Mucosa of descending colon (tissue), 3 donors: ENCODE results near the gene PLEKHA4. TPM values are rescaled to one million over a fixed set of nuclear protein-coding genes. Genes with fewer than 3 reads are reported as not detected.
A peak's percentile ranks its signal among the peaks of the same experiment; 100 is the strongest.

Experiments used
- ATAC-seq: fragments of 200-7000 bp; cut with Tn5 transposase; one replicate; pipeline ENCODE4 v1.9.1; 2020; ENCODE audit warnings: mild to moderate bottlenecking, moderate library complexity
- DNase-seq, 3 donors: peaks; one replicate each; pipeline ENCODE4 v3.0.0-alpha.2; 2020
- H3K36me3 ChIP-seq: fragments of 200-600 bp; one replicate; pipeline ENCODE4 v1.8.0; 2021; ENCODE audit warnings: low read depth, mild to moderate bottlenecking
- H3K4me1 ChIP-seq: fragments of 200-600 bp; one replicate; pipeline ENCODE4 v1.8.0; 2021; ENCODE audit warnings: low read depth, mild to moderate bottlenecking
- H3K4me3 ChIP-seq: fragments of 200-600 bp; one replicate; pipeline ENCODE4 v1.8.0; 2021; ENCODE audit warnings: mild to moderate bottlenecking
- H3K9me3 ChIP-seq: fragments of 200-600 bp; one replicate; pipeline ENCODE4 v1.8.0; 2021; ENCODE audit warnings: mild to moderate bottlenecking
- CTCF ChIP-seq: fragments of 200-600 bp; IDR thresholded peaks from one replicate; pipeline ENCODE4 v1.8.0; 2022; ENCODE audit warnings: antibody characterized with exemption, mild to moderate bottlenecking
- intact Hi-C, 2 donors: fragments of 100-400 bp; cut with DNase I in 1 of 2; cut with micrococcal nuclease in 1 of 2; formaldehyde crosslinking; loops; one replicate each; pipeline versions ENCODE4 v1.11.0 to v1.11.1; 2022; cut with DNase I, micrococcal nuclease
- total RNA-seq, 3 donors: library from RNA; stranded (reverse); fragmentation: NEBNext Ultra II Directional in 2 of 3; extraction: Animal tissue kit (Norgen Biotek cat#: 25700) in 2 of 3; gene quantifications; one replicate each; pipeline versions ENCODE4 v1.2.1 to v1.2.4, GENCODE V29; 2021 to 2023
- donor health status: DM: no; HTN: no; CAD: no; lungs with moderate emphysema.
- donor health status: DM: no; HTN: no; CAD: no.
- donor health status: DM: no; HTN: yes; CAD: no.

Gene PLEKHA4
- total RNA-seq, 3 donors from 2014 or later = 4.6 to 30.2 (median 21.5) TPM

- no peak for ATAC-seq
- Histone ChIP-seq H3K9me3 (no peaks in the 10 kb centered on the region), H3K4me3 (no peak overlapping the region), H3K4me1 (peaks cover 30% of the 10 kb centered on the region), H3K36me3 (no peaks in the 10 kb centered on the region)
- TF ChIP-seq CTCF = no peak
- intact Hi-C loops = no loop called here
- peak in 1 of 3 donors; percentile 23 for DNase-seq
Observed at GRCh38 chr19:48814895-48815294, 53.5 kb downstream of the PLEKHA4 start.

GRCh38 chr19:48813123-48813913, 55.1 kb downstream of the PLEKHA4 start:
- TF ChIP-seq CTCF = no peak
- DNase-seq = no peak
- intact Hi-C loops = no loop called here
- H3K4me3 ChIP-seq = no peak overlapping the region
- H3K36me3 ChIP-seq = no peaks in the 10 kb centered on the region
- H3K9me3 ChIP-seq = no peaks in the 10 kb centered on the region
- H3K4me1 ChIP-seq = peaks cover 23% of the 10 kb centered on the region
- no peak for ATAC-seq

- peak; percentile 81 for ATAC-seq
- TF ChIP-seq CTCF = no peak
- Histone ChIP-seq H3K4me1 (peaks cover 30% of the 10 kb centered on the region), H3K9me3 (no peaks in the 10 kb centered on the region), H3K4me3 (no peak overlapping the region), H3K36me3 (no peaks in the 10 kb centered on the region)
- peak; percentile 89 to 93 (median 92) for DNase-seq
- intact Hi-C loops = no loop called here
Observed at GRCh38 chr19:48812094-48812929, 56.1 kb downstream of the PLEKHA4 start.

GRCh38 chr19:48810151-48810550, 58.3 kb downstream of the PLEKHA4 start:
- DNase-seq = no peak
- peaks cover 31% of the 10 kb centered on the region for H3K4me1 ChIP-seq
- H3K36me3 ChIP-seq = no peaks in the 10 kb centered on the region
- H3K4me3 ChIP-seq = peak overlapping the region; percentile 48
- ATAC-seq = no peak
- no peaks in the 10 kb centered on the region for H3K9me3 ChIP-seq
- no peak for TF ChIP-seq CTCF
- intact Hi-C loops = no loop called here

GRCh38 chr19:48807590-48808308, 60.7 kb downstream of the PLEKHA4 start:
- no peak for TF ChIP-seq CTCF
- H3K36me3 ChIP-seq = no peaks in the 10 kb centered on the region
- DNase-seq = peak; percentile 67 to 68 (median 68)
- intact Hi-C loops = no loop called here
- peak; percentile 15 for ATAC-seq
- peaks cover 31% of the 10 kb centered on the region for H3K4me1 ChIP-seq
- no peaks in the 10 kb centered on the region for H3K9me3 ChIP-seq
- H3K4me3 ChIP-seq = no peak overlapping the region
